ENCODE measurements around the gene LDHB. TPM values are rescaled to one million over a fixed set of nuclear protein-coding genes. Genes with fewer than 3 reads are reported as not detected.

Gene LDHB
- total RNA-seq, 1 experiment from 2014 or later: 1,454 TPM

- no peak overlapping the region for H3K27ac ChIP-seq (ENCODE audit: low read depth, low read length)
- no peaks in the 10 kb centered on the region for H3K9me3 ChIP-seq (ENCODE audit: control insufficient read depth in 1 of 2, insufficient read depth in 1 of 2, low read depth in 1 of 2, low read length in 2 of 2)
- POLR2A ChIA-PET: no interaction called here
- H3K36me3 ChIP-seq (ENCODE audit: control insufficient read depth in 1 of 2, insufficient read depth in 2 of 2, low read length in 2 of 2): no peaks in the 10 kb centered on the region
- RAD21 ChIA-PET (ENCODE audit: low non-redundant PET in 1 of 2, low total read pairs in 2 of 2, uncharacterized antibody in 2 of 2, unreplicated experiment in 2 of 2): no interaction called here
- TF ChIP-seq CTCF (IDR thresholded peaks at IDR 0.05 in 2 of 3, conservative IDR thresholded peaks at IDR 0.05 in 1 of 3; ENCODE audit: borderline replicate concordance in 1 of 3, insufficient read depth in 1 of 3, low read depth in 2 of 3, low read length in 2 of 3) (no peak), REST (IDR thresholded peaks at IDR 0.05; ENCODE audit: low read depth) (no peak), SP1 (IDR thresholded peaks at IDR 0.05; ENCODE audit: low read depth) (no peak), POLR2A (IDR thresholded peaks at IDR 0.05; ENCODE audit: borderline replicate concordance, extremely low read depth, insufficient read depth, insufficient read length) (no peak), JUND (IDR thresholded peaks at IDR 0.05) (no peak), ATF3 (IDR thresholded peaks at IDR 0.05) (no peak)
- no peak overlapping the region for H3K4me3 ChIP-seq (replicated peaks in 1 of 2; ENCODE audit: low read depth in 1 of 2, low read length in 2 of 2)
- DNase-seq (ENCODE audit: low read depth, low spot score): no peak
- H3K27me3 ChIP-seq (ENCODE audit: insufficient read depth, low read length): no peaks in the 10 kb centered on the region
- H3K79me2 ChIP-seq (ENCODE audit: insufficient read depth, low read length): no peaks in the 10 kb centered on the region
- no TSS peak for BruUV-seq (replicated peaks)
- intact Hi-C loops (cut with micrococcal nuclease): loop anchor here (10.0 kb wide), 1 partner anchor 754 kb away; no protein-coding TSS in a partner anchor
- no peaks in the 10 kb centered on the region for H4K20me1 ChIP-seq (ENCODE audit: insufficient read depth)
- no peaks in the 10 kb centered on the region for H3K4me1 ChIP-seq (ENCODE audit: control insufficient read depth in 1 of 2, insufficient read depth in 2 of 2, low read length in 2 of 2)
- H2AFZ ChIP-seq (ENCODE audit: low read depth, low read length, poor library complexity, severe bottlenecking): no peak overlapping the region
- CTCF ChIA-PET: interaction anchor here (1.2 kb wide), 1 partner anchor 11 kb away, joined by 3 read pairs; no protein-coding TSS in a partner anchor
- no peaks in the 10 kb centered on the region for H3K9me2 ChIP-seq (ENCODE audit: insufficient read depth)
- no peak overlapping the region for H3K4me2 ChIP-seq (ENCODE audit: low read length)
- no peak for ATAC-seq
- no peak overlapping the region for H3K9ac ChIP-seq (ENCODE audit: low read length)
Observed at GRCh38 chr12:21690704-21691368, 33.2 kb upstream of the LDHB start.

Measured in HCT116 (cell line).